ENCODE measurements around the gene GSDME.

Gene GSDME

DNA sequence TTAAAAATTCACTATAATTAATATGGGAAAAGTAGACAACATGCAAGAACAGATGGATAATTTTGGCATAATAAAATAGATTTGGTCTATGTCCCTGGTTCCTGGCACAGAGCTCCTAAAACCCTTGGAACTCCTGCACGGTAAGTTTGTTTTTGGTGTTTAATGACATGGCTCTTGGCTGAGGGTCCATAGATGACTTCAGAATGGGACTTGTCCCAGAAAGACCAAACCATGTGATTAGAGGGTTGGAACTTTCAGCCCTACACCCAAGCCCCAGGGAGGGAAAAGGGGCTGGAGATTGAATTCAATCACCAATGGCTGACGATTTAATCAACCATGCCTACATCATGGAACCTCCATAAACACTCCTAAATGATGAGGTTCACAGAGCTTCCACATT is 12.6 kb upstream of the GSDME start:
- DNase-seq (ENCODE audit: low read depth) = no peak

DNA sequence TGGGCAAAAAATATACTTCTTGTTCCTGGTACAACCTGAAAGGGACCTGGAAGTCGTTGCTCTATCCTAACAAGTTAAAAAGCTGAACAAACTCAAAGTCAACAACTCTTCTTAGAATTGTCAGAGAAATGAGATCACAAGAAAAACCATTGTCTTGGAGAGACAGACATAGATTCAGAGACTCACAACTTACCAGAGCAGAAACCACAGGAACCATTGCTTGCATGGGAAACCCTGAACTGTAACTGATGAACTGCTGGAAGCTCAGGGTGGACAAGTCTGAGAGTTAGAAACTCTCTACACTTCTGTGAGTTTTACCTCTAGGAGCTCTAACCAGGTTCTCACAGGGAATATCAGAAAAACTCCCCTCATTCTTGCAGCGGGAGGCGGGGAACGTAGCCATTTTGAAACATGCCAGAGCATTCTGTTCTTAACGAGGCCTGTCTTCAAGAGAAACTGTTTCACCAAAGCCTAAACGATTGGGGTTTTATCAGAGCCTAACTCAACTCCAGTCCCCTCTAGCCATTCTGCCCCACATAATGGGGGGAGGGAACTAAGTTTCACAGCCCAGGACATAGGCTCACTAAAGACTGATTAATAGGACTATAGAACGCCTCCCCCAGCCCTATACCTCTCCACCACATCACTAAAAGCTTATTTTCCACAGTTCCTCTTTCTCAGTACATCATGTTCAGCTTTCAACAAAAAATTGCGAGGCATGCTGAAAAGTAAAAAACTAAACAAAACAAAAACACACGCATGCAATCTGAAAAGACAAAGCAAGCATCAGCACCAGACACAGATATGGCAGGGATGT is 12.0 kb upstream of the GSDME start:
- no peak for DNase-seq (ENCODE audit: low read depth)

DNA sequence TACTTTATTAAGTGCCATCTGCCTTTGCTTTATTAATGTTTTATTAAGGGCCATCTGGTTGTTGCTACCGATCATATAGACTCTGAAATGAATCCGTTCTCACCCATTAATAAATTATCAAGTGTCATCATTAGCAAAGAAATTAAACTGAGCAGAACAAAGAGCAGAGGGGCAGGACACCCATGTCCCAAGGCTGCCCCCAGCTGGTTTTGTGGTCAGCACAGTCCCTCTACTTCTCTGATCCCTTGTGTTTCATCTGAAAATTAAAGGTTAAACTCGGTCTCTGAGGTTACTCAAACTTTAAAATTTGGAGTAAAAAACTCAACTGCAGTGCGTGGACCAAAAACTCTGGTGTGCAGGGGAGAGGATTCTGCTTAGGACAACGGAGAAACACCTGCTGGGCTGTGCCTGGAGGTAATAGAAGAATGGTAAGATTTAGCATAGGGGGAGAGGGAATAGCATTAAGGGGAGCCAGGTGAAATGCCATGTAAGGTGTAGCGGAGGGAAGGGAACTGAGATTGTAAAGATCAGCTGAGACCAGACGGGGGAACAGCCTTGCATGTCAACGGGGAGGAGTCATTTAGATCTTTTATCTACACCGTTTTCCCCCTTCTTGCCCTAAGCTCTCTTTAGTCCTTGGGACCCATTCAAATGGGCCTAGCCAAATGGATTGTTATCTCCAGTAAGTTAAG is 10.8 kb upstream of the GSDME start:
- DNase-seq (ENCODE audit: low read depth) = no peak

DNA sequence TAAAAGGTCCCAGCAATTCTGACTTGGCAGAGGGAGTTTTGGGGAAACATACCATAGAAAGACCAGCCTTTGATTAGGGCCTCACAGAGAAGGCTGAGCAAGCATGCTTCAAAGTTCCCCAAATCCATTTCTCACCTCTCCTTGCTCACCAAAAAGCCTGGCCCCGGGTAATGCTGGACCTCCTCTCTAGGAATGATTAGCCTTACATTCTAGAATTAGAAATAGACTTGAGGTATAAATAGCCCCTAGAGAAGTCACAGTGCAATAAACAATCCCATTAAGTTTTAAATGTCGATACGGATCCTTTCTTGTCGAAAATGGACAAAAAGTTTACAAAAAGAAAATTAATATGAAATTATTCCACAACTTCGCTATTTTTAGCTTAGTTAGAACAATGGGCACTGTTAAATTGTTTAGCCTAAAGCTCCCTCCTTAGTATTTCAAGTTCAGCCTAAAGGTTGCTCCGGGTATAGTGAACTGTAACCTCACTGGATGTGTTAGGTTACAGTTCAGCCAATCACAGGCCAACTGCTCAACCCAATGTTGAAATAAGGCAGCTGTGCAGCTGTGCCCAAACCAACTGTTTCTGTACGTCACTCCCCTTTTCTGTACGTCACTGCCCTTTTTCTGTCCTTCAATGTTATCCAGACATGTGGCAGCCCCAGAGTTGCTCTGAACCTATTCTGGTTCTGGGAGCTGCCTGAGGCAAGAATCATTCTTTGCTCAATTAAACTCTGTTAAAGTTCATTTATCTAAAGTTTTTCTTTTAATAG is 7.9 kb upstream of the GSDME start:
- no peak for DNase-seq (ENCODE audit: low read depth)

DNA sequence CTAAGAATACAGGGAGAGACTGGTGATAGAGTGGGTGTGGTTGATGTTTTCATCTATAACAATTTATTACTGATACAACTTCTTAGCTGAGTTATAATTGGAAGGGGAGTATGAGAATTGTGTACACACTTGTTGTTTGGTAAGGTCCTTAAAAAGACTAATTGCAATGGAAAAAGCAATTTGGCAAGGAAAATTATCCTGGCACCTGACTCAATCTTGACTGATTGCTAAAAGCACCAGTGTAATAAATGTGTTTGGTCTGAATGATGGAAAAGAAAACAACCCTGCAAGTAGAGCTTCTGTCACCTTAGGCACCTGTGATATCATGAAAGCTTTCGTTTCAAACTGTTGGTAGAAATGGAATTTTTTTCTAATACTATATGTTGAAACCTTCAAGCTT is 6.7 kb upstream of the GSDME start:
- no peak for DNase-seq (ENCODE audit: low read depth)

DNA sequence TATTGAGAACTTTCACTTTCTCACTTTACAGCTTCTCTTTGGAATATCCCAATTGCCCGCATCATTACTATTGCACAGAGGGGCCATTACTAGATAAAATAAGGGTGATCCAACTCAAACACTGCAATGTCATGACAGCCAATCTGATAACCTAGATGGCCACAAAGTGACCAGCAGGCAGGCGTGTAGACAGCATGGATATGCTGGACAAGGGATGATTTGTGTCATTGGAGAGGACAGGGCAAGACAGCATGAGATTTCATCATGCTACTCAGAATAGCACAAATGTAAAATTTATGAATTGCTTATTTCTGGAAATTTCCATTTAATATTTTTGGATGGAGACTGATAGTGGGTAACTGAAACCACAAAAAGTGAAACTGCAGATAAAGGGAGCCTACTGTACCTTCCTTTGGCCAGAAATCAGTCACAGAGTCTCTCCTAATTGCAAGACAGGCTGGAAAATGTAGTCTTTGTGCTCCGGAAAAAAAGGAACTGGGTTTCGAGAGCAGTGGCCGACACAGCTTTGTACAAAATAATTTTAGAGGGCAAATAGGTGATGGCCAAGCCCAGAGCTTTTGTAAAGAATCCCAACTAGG is 6.1 kb upstream of the GSDME start:
- no peak for DNase-seq (ENCODE audit: low read depth)

DNA sequence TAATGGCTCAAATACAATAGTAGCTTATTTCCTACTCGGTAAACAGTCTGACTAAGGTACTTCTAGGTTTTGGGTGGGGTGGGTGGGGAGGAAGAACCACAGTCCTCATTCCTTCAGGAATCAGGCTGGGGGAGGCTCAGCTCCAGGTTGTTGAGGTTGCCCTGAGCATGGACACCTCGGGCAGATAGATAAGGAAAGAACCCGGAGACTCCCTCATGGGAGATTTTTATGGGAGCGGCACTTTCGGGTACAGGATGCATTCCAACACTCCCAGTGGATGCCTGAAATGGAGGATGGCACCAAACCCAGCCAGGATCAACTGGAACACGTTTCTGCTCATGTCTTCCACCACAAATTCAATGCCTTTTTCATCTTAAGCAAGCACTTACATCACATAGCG is 5.5 kb upstream of the GSDME start:
- no peak for DNase-seq (ENCODE audit: low read depth)

DNA sequence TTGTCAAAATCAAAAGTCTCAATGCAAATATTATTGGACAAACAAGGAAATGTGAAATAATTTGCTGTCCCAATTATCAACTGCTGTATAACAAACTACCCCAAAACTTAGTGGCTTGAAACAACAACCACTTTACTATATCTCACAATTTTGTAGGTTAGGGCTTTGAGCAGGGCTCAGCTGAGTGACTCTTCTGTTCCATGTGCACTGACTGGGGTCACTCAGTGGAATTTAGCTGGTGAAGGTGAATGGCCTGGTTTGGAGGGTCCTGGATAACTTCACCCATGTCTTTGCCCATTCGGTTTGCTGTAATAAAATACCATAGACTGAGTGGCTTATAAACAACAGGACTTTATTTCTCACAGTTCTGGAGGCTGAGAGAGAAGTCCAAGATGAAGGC is 3.7 kb upstream of the GSDME start:
- DNase-seq (ENCODE audit: low read depth) = no peak

DNA sequence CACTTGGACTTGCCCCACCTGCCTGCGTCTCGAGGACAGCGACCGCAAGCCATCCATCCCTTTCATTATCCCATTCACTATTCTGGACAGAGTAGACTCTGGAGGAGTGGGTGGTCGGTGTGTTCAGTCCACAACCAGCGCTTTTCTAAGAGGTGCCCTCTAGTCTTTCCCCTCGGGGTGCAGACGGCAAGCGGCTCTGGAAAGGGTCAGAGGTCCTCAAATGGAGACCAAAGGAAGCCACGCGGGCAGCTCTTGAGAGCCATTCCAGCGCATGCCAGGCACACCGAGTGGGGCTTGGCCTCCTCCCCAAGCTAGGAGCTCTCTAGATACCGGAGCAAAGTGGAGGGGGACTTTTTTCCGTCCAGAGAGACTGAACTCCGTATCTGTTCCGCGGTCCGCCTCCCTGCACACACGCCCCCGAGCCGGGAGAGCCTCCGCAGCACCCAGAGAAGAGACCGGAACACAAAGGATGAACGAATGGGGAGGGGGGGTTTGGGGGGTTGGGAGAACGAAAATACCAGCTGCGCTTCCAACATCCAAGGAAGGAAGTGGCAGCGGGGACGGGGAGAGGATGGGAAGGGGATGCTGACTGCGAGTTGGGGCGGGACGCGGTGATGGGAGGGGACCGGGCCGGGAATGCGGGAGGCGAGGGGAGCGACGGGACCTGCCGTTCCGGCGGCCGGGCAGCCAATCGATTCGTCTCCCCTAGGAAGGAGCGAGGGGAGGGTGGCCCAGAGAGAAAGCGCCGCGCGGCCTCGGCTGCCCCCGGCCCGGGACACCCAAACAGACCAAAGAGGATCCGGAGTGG is 515 bp downstream of the GSDME start:
- DNase-seq (ENCODE audit: low read depth) = no peak

DNA sequence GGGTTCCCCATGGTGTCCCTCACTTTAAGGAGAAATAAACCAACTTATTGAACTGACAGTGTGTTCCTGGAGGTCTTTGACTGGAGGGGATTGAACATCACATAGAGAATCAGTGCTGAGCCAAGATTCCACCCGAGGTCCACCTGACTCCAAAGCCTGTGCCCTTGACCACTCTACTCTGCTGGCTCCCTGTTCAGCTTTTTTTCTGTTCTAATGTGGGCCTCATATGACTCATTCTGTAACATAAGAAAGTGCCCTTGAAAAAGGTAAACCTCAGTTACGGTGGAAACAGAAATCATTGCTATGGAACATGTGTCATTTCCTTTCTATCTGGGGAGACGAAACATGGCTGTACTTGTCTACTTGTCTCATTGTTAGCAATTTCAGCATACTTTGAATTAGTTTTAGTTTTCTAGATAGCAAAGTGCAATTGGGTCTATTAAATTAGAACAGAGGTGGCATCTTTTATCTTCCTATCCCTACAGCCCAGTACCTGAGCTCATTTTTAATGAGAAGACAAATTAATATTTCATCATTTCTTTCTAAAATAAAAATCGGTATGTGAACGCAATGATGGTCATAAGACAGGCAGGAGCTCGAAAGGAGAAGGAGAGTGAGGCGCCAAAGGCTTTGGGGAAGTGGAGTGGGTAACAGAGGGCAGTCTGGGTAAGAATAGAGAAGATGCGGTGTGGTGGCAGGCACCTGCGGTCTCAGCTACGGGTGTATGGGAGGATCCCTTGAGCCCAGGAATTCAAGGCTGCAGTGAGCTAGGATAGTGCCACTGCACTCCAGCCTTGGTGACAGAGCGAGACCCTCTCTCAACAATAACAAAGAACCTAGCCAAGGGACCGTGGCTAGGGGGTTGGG is 1.5 kb downstream of the GSDME start:
- DNase-seq (ENCODE audit: low read depth) = no peak

DNA sequence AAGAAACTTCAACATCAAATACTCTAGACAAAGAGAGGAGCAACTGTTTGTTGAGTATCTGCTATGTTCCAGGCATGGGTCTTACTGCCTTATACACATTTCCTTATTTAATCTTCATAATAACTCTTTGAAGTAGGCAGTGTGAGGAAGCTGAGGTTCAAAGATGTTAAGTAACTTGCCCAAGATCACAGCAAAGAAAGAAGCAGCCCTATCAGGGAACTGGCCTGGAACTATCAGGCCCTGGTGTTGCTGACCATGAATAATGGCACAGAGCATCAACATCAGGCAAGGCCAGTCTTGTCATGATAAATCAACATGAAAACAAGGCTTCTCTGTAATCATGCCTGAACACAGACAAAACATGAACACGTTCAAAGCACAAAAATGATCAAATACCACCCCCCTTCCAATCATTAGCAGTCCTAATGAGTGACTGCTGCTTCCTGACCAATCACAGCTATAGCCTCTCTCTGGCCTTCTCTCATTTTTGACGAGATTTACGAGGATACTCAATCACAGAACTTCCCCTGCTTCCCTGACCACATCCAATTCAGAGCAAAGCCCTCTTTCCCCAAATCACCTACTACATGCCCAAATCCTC is 2.3 kb downstream of the GSDME start:
- no peak for DNase-seq (ENCODE audit: low read depth)

DNA sequence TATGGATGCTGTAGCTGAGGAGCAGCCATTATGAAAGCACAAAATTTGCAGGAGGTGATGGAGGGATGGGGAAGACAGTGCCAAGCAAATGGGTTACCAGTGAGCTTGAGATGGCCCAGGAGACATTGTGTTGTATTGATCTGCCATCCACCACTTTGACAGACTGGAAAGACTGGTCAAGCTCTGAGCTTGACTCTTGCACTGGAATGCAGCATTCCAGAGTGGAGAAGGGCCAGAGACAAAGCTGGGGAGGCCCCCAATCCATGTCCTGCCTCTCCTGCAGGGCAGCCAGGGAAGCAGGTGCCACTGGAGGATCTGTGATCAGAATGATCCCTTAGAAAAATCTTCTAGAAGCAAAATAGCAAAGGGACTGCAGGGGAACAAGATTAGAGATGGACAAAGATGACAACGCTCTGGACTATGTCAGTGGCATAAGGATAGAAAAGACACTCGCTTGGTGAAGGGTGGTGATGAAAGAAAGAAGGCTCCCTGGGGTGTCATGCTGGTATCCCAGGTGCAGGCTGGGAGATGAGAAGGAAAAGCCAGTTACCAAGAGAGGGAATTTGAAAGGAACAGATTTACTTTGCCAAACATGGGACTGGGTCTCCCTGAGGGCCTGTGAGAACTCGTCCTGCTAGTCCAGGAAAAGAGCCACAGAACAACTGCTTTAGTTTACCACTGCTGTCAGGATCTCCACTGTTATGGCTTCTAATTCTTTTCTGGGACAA is 5.0 kb downstream of the GSDME start:
- no peak for DNase-seq (ENCODE audit: low read depth)

DNA sequence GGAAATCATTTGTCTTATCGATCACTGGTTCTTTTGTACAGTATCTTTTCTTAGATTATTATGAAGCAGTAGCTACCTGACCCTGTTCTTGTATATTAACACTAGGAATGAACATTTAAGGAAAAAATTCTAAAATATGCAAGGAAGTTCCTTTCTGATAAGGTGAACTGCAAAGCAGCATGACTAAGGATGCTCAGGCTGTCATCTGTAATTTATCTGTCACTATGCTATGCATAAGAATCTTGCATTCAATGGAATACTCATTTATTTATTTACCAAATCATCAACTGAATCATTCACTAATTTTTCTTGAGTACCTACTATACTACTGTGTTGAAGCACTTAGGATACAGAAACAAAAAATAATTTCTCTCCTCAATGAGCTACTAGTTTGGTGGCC is 5.8 kb downstream of the GSDME start:
- DNase-seq (ENCODE audit: low read depth) = no peak

DNA sequence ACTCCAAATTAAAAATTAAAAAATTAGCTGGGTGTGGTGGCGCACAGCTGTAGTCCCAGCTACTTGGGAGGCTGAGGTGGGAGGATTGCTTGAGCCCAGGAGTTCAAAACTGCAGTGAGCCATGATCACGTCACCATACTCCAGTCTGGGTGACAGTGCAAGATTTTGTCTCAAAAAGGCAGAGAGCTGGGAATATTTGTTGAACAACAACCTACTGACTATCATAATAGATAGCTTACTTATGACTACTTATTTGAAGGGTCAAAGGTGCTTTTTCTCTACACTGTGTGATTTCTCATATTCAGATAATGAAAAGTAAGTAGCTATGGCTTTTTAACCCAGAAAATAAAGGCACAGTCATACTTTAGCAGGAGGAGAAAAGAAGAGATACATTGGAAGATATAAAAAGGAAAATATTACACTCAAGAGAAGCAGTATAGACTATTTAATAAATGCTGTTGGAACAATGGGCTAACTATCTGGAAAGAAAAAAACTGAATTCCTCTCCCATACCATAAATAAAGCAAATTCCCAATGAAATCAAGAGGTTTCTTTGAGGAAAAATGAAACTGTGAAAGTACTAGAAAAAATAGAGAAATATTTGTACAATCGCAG is 6.7 kb downstream of the GSDME start:
- DNase-seq (ENCODE audit: low read depth) = no peak

DNA sequence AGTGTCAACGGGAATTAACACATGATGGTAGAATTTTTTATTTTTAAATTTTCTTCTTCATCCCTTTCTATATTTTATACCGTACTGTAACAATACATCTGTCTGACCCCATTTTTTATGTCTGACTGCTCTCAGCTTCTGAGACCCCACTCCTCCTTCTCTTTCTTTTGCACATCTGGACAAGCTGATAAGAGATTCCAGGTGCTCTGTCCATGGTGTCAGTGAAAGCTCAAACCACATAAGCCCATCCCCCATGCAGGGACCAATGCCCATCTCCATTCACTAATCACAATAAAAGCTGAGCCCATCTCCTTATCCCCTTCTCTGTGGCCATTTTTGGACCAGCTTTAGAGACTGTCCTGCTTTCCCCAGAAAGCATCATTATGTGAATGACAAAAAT is 8.7 kb downstream of the GSDME start:
- DNase-seq (ENCODE audit: low read depth) = no peak

DNA sequence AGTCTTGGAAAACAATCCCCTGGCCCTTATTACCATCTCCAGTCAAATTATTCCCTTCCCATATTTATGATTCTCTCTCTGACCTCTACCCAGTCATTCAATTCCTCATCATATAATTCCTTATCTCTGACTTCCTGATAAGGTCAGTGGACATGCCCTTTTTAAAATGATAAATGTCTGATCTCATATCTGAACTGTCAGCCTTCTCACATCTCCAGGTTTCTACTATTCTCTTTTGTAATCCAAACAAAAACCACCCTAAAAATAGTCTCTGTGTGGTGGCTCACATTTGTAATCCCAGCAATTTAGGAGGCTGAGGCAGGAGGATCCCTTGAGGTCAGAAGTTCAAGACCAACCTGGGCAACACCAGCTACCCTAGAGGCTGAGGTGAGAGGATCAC is 11.9 kb downstream of the GSDME start:
- DNase-seq (ENCODE audit: low read depth) = no peak

DNA sequence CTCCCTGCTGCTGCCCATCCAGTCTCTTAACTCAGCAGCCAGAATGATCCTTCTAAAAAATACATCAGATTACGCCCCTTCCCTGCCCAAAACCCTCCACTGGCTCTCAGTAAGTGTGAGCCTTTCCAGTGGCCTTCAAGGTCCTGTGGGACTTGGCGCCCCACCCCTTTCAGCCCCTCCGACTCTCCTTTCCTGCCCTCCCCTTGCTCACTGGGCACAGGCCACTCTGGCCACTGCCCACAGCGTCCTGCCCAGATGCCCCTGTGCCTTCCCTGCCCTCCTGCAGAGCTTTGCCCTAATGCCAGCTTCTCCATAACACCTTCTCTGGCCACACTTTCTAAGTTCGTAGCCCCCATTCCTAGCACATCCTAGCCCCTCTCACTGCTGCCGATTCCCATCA is 13.8 kb downstream of the GSDME start:
- DNase-seq (ENCODE audit: low read depth) = no peak

DNA sequence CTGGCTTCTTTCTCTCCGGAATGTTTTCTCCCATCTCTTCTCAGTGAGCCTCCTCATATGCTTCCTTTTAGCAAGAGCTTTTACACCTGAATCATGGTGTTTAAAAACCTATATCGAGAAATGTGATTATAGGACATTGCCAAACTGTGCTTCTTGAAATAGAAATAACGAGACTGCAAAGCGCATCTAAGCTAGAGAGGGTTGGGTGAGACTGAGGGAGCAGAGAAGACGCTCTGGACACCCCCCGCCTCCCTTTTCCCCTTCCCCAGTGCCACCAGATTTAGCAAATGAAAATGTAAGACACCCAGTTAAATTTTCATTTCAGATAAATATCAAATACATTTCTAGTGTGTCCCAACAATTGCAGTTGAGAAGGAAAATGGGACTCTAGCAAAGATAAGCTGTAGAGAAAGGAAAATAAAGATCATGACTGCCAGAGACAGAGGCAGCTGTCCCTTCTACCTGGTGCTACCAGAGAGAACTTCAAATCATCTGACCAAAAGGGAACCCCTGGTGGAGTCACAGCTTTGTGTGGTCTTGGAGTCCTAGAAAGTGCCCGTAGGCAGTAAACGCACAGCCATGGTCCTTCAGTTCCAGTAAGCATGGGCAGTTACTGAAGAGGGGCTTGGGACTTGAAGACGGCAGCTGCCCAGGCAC is 14.6 kb downstream of the GSDME start:
- DNase-seq (ENCODE audit: low read depth) = no peak
